ENCODE results near the gene RPS6KB2.

The RPS6KB2 gene

GRCh38 chr11:67429038-67429668, 859 bp downstream of the RPS6KB2 start:
- no peak for TF ChIP-seq CTCF (IDR thresholded peaks at IDR 0.05; ENCODE audit: insufficient read depth, missing control alignments)
- FAIRE-seq (no peak), DNase-seq (ENCODE audit: insufficient read length, low spot score) (no peak)

- FAIRE-seq (no peak), DNase-seq (ENCODE audit: insufficient read length, low spot score) (no peak)
- no peak for TF ChIP-seq CTCF (IDR thresholded peaks at IDR 0.05; ENCODE audit: insufficient read depth, missing control alignments)
Observed at GRCh38 chr11:67429722-67430121, 1.4 kb downstream of the RPS6KB2 start.

GRCh38 chr11:67431346-67432249, 3.3 kb downstream of the RPS6KB2 start:
- DNase-seq (ENCODE audit: insufficient read length, low spot score) = no peak
- FAIRE-seq = no peak
- TF ChIP-seq CTCF (IDR thresholded peaks at IDR 0.05; ENCODE audit: insufficient read depth, missing control alignments) = no peak

- DNase-seq (ENCODE audit: insufficient read length, low spot score) (no peak), FAIRE-seq (no peak)
- TF ChIP-seq CTCF (IDR thresholded peaks at IDR 0.05; ENCODE audit: insufficient read depth, missing control alignments) = no peak
Observed at GRCh38 chr11:67432655-67433349, 4.5 kb downstream of the RPS6KB2 start.

GRCh38 chr11:67433536-67434394, 5.5 kb downstream of the RPS6KB2 start:
- no peak for FAIRE-seq
- TF ChIP-seq CTCF (IDR thresholded peaks at IDR 0.05; ENCODE audit: insufficient read depth, missing control alignments) = no peak
- no peak for DNase-seq (ENCODE audit: insufficient read length, low spot score)

- FAIRE-seq (no peak), DNase-seq (ENCODE audit: insufficient read length, low spot score) (no peak)
- no peak for TF ChIP-seq CTCF (IDR thresholded peaks at IDR 0.05; ENCODE audit: insufficient read depth, missing control alignments)
Observed at GRCh38 chr11:67434395-67434881, 6.1 kb downstream of the RPS6KB2 start.

All from D721Med (cell line).